ENCODE measurements around the gene UGT1A5.

GRCh38 chr2:233799716-233800115 is 87.0 kb downstream of the UGT1A5 start:
- TF ChIP-seq CTCF (IDR thresholded peaks at IDR 0.05 in 2 of 3, conservative IDR thresholded peaks at IDR 0.05 in 1 of 3; ENCODE audit: control insufficient read depth in 2 of 3, extremely low read depth in 1 of 3, insufficient read depth in 1 of 3, low read depth in 3 of 3, low read length in 3 of 3) = no peak
- no peak for TF ChIP-seq EZH2 (IDR thresholded peaks at IDR 0.05; ENCODE audit: borderline replicate concordance, control insufficient read depth, low read depth, low read length)
- TF ChIP-seq, protein P1, sequence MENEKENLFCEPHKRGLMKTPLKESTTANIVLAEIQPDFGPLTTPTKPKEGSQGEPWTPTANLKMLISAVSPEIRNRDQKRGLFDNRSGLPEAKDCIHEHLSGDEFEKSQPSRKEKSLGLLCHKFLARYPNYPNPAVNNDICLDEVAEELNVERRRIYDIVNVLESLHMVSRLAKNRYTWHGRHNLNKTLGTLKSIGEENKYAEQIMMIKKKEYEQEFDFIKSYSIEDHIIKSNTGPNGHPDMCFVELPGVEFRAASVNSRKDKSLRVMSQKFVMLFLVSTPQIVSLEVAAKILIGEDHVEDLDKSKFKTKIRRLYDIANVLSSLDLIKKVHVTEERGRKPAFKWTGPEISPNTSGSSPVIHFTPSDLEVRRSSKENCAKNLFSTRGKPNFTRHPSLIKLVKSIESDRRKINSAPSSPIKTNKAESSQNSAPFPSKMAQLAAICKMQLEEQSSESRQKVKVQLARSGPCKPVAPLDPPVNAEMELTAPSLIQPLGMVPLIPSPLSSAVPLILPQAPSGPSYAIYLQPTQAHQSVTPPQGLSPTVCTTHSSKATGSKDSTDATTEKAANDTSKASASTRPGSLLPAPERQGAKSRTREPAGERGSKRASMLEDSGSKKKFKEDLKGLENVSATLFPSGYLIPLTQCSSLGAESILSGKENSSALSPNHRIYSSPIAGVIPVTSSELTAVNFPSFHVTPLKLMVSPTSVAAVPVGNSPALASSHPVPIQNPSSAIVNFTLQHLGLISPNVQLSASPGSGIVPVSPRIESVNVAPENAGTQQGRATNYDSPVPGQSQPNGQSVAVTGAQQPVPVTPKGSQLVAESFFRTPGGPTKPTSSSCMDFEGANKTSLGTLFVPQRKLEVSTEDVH (IDR thresholded peaks at IDR 0.05; ENCODE audit: low read depth, partially characterized antibody) = no peak

Data from GM12878 (cell line).